B cell (primary cell): ENCODE data around the gene ATP6V1G2.

Experiments used
- EZH2 ChIP-seq: IDR thresholded peaks from 2 replicates; pipeline ENCODE4 v1.6.1; 2012; ENCODE audit warnings: borderline replicate concordance, low read depth, mild to moderate bottlenecking, moderate library complexity, low read length; ENCODE audit not compliant: insufficient read depth, poor library complexity, severe bottlenecking
- TF ChIP-seq, protein P1 (sequence below): fragments of 200-600 bp; IDR thresholded peaks from one replicate; pipeline ENCODE4 v1.8.0; 2022; ENCODE audit warnings: antibody characterized with exemption, mild to moderate bottlenecking

- TF ChIP-seq, protein P1, sequence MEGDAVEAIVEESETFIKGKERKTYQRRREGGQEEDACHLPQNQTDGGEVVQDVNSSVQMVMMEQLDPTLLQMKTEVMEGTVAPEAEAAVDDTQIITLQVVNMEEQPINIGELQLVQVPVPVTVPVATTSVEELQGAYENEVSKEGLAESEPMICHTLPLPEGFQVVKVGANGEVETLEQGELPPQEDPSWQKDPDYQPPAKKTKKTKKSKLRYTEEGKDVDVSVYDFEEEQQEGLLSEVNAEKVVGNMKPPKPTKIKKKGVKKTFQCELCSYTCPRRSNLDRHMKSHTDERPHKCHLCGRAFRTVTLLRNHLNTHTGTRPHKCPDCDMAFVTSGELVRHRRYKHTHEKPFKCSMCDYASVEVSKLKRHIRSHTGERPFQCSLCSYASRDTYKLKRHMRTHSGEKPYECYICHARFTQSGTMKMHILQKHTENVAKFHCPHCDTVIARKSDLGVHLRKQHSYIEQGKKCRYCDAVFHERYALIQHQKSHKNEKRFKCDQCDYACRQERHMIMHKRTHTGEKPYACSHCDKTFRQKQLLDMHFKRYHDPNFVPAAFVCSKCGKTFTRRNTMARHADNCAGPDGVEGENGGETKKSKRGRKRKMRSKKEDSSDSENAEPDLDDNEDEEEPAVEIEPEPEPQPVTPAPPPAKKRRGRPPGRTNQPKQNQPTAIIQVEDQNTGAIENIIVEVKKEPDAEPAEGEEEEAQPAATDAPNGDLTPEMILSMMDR, result no peak
- no peak for TF ChIP-seq EZH2
These were observed 46.0 kb upstream of the ATP6V1G2 start for GRCh38 chr6:31592396-31592771.
